Ishikawa (cell line): ENCODE data around the gene OR2H1.

Experiments
- CEBPB ChIP-seq: IDR thresholded peaks from 2 replicates; pipeline ENCODE4 v1.6.1; 2012
- CREB1 ChIP-seq: IDR thresholded peaks from 2 replicates; pipeline ENCODE4 v1.6.1; 2012; ENCODE audit warnings: low read depth
- EGR1 ChIP-seq: IDR thresholded peaks from 2 replicates; pipeline ENCODE4 v1.6.1; 2012
- EP300 ChIP-seq: IDR thresholded peaks from 2 replicates; pipeline ENCODE4 v1.6.1; 2012; ENCODE audit warnings: borderline replicate concordance
- FOXM1 ChIP-seq: IDR thresholded peaks from 2 replicates; pipeline ENCODE4 v1.6.1; 2012; ENCODE audit warnings: low read depth, borderline replicate concordance
- NFIC ChIP-seq: IDR thresholded peaks from 2 replicates; pipeline ENCODE4 v1.6.1; 2012
- RAD21 ChIP-seq: IDR thresholded peaks from 2 replicates; pipeline ENCODE4 v1.6.1; 2012; ENCODE audit warnings: low read depth
- TAF1 ChIP-seq: IDR thresholded peaks from 2 replicates; pipeline ENCODE4 v1.6.1; 2012; ENCODE audit warnings: low read depth, mild to moderate bottlenecking
- TCF12 ChIP-seq: IDR thresholded peaks from 2 replicates; pipeline ENCODE4 v1.6.1; 2012; ENCODE audit warnings: low read depth
- TEAD4 ChIP-seq: IDR thresholded peaks from 2 replicates; pipeline ENCODE4 v1.6.1; 2012
- YY1 ChIP-seq: IDR thresholded peaks from 2 replicates; pipeline ENCODE4 v1.6.1; 2012; ENCODE audit warnings: low read depth
- ZBTB7A ChIP-seq: IDR thresholded peaks from 2 replicates; pipeline ENCODE4 v1.6.1; 2012; ENCODE audit warnings: low read depth
- TF ChIP-seq, protein P1 (sequence below): IDR thresholded peaks from 2 replicates; pipeline ENCODE4 v1.6.1; 2012
- TF ChIP-seq, protein P2 (sequence below): IDR thresholded peaks from 2 replicates; pipeline ENCODE4 v1.6.1; 2012
- TF ChIP-seq, protein P3 (sequence below): IDR thresholded peaks from 2 replicates; pipeline ENCODE4 v1.6.1; 2012; ENCODE audit warnings: low read depth, mild to moderate bottlenecking

The OR2H1 gene

DNA sequence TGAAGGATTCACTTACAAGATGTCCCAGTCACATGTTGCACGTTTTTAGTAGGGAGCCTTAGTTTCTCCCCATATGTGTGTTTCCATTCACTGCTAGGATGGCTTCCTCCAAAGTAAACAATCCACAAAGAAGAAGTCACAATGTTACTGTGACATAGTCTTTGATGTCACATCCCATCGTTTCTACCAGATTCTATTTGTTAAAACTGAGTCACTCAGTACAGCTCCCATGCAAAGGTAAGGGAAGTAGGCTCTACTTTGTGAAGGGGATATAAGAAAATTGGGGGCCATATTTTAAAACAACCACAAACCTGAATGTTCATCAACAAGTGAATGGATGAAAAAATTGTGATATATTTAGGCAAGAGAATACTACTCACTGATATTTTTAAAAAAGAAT, at the start of gene OR2H1, which contains the start of gene OR11A1:
TSS of gene OR2H1 (plus strand) at position 185 of the 400 bp plus-strand sequence. CDS start 4,615 bp downstream, outside the sequence.
TSS of gene OR11A1 (minus strand) at position 101 of the 400 bp plus-strand sequence. CDS start 29,430 bp downstream, outside the sequence.
- TF ChIP-seq, protein P1, sequence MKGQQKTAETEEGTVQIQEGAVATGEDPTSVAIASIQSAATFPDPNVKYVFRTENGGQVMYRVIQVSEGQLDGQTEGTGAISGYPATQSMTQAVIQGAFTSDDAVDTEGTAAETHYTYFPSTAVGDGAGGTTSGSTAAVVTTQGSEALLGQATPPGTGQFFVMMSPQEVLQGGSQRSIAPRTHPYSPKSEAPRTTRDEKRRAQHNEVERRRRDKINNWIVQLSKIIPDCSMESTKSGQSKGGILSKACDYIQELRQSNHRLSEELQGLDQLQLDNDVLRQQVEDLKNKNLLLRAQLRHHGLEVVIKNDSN, result no peak
- TF ChIP-seq EGR1 (no peak), EP300 (no peak), TAF1 (no peak), TCF12 (no peak), RAD21 (no peak), CEBPB (no peak), TEAD4 (no peak), NFIC (no peak), CREB1 (no peak)
- TF ChIP-seq, protein P2, sequence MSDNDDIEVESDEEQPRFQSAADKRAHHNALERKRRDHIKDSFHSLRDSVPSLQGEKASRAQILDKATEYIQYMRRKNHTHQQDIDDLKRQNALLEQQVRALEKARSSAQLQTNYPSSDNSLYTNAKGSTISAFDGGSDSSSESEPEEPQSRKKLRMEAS, result no peak
- TF ChIP-seq, protein P3, sequence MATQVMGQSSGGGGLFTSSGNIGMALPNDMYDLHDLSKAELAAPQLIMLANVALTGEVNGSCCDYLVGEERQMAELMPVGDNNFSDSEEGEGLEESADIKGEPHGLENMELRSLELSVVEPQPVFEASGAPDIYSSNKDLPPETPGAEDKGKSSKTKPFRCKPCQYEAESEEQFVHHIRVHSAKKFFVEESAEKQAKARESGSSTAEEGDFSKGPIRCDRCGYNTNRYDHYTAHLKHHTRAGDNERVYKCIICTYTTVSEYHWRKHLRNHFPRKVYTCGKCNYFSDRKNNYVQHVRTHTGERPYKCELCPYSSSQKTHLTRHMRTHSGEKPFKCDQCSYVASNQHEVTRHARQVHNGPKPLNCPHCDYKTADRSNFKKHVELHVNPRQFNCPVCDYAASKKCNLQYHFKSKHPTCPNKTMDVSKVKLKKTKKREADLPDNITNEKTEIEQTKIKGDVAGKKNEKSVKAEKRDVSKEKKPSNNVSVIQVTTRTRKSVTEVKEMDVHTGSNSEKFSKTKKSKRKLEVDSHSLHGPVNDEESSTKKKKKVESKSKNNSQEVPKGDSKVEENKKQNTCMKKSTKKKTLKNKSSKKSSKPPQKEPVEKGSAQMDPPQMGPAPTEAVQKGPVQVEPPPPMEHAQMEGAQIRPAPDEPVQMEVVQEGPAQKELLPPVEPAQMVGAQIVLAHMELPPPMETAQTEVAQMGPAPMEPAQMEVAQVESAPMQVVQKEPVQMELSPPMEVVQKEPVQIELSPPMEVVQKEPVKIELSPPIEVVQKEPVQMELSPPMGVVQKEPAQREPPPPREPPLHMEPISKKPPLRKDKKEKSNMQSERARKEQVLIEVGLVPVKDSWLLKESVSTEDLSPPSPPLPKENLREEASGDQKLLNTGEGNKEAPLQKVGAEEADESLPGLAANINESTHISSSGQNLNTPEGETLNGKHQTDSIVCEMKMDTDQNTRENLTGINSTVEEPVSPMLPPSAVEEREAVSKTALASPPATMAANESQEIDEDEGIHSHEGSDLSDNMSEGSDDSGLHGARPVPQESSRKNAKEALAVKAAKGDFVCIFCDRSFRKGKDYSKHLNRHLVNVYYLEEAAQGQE, result no peak

DNA sequence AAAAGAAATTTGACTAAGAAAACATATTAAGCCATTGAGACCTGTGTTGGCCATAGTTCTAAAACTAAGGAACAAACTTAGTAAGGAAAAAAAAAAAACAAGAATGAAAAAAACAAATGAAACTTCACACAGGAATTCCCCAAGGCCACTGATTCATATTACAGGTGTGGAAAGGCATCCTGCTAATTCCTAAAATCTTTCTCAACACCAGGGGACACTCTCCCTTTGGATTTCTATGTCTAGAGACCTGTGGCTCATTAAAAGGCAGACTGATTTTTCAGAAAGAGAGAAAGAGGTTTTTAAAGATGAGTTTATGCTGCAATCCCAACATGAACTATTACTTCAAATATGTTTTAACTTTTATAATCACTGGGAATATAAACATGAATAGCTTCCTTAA, 42.4 kb upstream of the OR2H1 start, which contains the start of gene OR12D1:
TSS of gene OR12D1 (plus strand) at position 341 of the 400 bp plus-strand sequence.
- TF ChIP-seq, protein P2, result no peak
- no peak for TF ChIP-seq CEBPB
- no peak for TF ChIP-seq TAF1
- TF ChIP-seq, protein P1, result no peak
- TF ChIP-seq FOXM1, result no peak
- no peak for TF ChIP-seq ZBTB7A
- no peak for TF ChIP-seq EGR1

DNA sequence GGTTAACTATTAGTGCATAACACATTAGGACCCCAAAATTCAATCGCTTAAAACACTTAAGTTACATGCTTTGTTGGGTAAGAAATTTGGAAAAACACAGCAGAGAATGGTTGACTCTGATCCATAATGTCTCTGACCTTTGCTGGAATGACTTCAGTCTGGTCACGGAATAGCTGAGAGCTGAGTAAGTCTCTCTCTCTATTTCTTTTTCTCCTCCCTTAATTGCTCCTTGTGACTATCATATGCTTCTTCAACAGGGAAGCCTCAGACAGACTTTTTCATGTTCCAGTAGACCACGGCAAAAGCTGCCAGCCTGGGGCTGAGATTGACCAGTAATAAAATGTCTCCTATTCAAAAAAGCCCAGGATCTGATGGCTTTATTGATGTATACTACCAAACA, 37.4 kb upstream of the OR2H1 start:
- no peak for TF ChIP-seq RAD21
- TF ChIP-seq, protein P2, result no peak
- no peak for TF ChIP-seq ZBTB7A
- TF ChIP-seq TEAD4, result no peak
- TF ChIP-seq FOXM1, result no peak

DNA sequence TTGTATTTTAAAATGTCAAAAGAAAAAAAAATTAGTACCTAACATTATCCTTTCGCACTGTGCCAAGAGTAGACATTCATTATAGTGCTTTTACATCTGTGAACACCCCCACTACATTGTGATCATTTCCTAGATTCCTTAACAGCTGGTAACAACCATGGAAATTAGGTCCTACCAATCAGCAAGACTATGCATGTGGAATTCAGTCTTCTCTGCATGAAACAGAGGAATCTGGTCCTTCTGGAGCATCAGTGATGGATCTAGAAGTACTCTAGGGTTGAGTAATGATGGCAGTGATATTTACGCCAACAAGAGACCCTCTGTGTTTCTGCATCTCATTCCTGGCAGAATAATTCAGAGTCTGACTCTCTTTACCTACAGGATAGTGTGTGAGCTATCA, 32.8 kb upstream of the OR2H1 start:
- TF ChIP-seq NFIC, result no peak
- TF ChIP-seq, protein P3, result no peak
- TF ChIP-seq TCF12, result no peak
- no peak for TF ChIP-seq EP300
- TF ChIP-seq CEBPB, result no peak
- TF ChIP-seq, protein P1, result no peak

DNA sequence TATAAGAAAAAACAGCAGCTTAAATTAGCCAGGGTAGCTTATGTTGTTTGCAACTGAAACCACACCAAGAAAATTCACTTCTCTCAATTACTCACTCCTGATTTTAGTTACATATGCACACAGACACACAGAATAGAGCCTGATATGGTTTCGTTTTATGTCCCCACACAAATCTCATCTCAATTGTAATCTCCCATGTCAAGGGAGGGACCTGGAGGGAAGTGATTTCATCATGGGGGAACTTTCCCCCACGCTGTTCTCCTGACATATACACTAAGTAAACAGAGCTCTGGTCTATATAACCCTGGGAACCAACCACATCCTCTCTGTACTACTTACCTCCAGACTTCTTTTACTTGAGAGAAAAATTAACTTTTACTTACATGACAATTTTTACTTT, 32.4 kb upstream of the OR2H1 start:
- TF ChIP-seq TCF12 (no peak), RAD21 (no peak), FOXM1 (no peak), TEAD4 (no peak), EP300 (no peak), NFIC (no peak), CEBPB (no peak), TAF1 (no peak), YY1 (no peak), ZBTB7A (no peak), EGR1 (no peak), CREB1 (no peak)
- TF ChIP-seq, protein P3, result no peak
- TF ChIP-seq, protein P1, result no peak
- TF ChIP-seq, protein P2, result no peak
